Glutamatergic neuron (in vitro differentiated cells): ENCODE results near the gene NRDE2. TPM values are rescaled to one million over a fixed set of nuclear protein-coding genes. Genes with fewer than 3 reads are reported as not detected.
A peak's percentile ranks its signal among the peaks of the same experiment; 100 is the strongest.

Experiments
- DNase-seq: peaks from one replicate; pipeline ENCODE4 v3.0.0; 2022
- H3K27ac Mint-ChIP-seq: one replicate; pipeline ENCODE4 v1.8.0; 2020; ENCODE audit warnings: mild to moderate bottlenecking, mixed read lengths, inconsistent platforms; ENCODE audit not compliant: unreplicated experiment
- H3K27me3 Mint-ChIP-seq: one replicate; pipeline ENCODE4 v1.8.0; 2020; ENCODE audit warnings: mild to moderate bottlenecking, moderate library complexity, mixed read lengths, inconsistent platforms; ENCODE audit not compliant: unreplicated experiment
- H3K36me3 Mint-ChIP-seq: one replicate; pipeline ENCODE4 v1.8.0; 2020; ENCODE audit warnings: mild to moderate bottlenecking, mixed read lengths, inconsistent platforms; ENCODE audit not compliant: unreplicated experiment
- H3K4me1 Mint-ChIP-seq: one replicate; pipeline ENCODE4 v1.8.0; 2020; ENCODE audit warnings: mild to moderate bottlenecking, low read depth, mixed read lengths, inconsistent platforms; ENCODE audit not compliant: unreplicated experiment
- H3K4me3 Mint-ChIP-seq: one replicate; pipeline ENCODE4 v1.8.0; 2020; ENCODE audit warnings: mild to moderate bottlenecking, mixed read lengths, inconsistent platforms; ENCODE audit not compliant: unreplicated experiment
- H3K9me3 Mint-ChIP-seq: one replicate; pipeline ENCODE4 v1.8.0; 2020; ENCODE audit warnings: mild to moderate bottlenecking, moderate library complexity, mixed read lengths, inconsistent platforms; ENCODE audit not compliant: unreplicated experiment
- CTCF ChIP-seq: fragments of 200-600 bp; sonication (generic); IDR thresholded peaks from one replicate; pipeline ENCODE4 v1.5.0; 2021; ENCODE audit not compliant: partially characterized antibody, unreplicated experiment
- total RNA-seq: library from RNA; stranded (reverse); fragmentation: NEBNext Ultra II Directional; extraction: Animal tissue kit (Norgen Biotek cat#: 25700); gene quantifications from one replicate; pipeline ENCODE4 v1.2.1, GENCODE V29; 2021; ENCODE audit not compliant: unreplicated experiment

The NRDE2 gene
- total RNA-seq, 1 donor from 2014 or later: 22.4 TPM

DNA sequence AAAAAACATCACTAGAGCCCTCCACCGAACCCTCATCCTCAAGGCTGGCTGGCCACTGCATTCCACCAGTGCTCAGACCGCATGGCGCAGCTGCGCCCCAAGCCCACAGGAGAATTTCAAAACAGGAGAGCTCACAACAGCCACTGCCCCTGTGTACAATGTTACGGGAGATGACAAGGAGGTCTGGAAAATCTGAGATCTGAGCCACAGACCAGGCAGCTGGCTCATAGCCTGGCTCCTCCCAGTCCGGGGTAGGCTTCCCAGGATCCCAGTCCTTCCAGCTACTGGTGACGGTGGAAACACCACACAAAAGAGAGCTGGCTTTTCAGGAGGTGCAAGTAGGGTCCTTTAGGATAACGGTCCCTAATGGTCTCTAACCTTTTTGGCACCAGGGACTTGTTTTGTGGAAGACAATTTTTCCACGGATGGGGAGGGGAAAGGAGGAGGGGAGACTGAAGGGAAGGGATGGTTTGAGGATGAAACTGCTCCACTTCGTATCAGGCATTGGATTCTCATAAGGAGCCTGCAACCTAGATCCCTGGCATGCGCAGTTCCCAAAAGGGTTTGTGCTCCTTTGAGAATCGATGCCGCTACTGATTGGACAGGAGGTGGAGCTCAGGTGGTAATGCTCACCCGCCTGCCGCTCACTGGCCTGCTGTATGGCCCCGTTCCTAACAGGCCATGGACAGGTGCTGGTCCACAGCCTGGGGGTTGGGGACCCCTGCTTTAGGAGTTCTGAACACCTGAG is 23.0 kb upstream of the NRDE2 start:
- Mint-ChIP-seq H3K36me3 (no peaks in the 10 kb centered on the region), H3K27me3 (no peaks in the 10 kb centered on the region), H3K27ac (no peak overlapping the region), H3K4me1 (no peaks in the 10 kb centered on the region), H3K4me3 (no peak overlapping the region), H3K9me3 (no peaks in the 10 kb centered on the region)
- no peak for DNase-seq
- no peak for TF ChIP-seq CTCF

- no peak for DNase-seq
- no peaks in the 10 kb centered on the region for H3K9me3 Mint-ChIP-seq
- no peaks in the 10 kb centered on the region for H3K36me3 Mint-ChIP-seq
- TF ChIP-seq CTCF: no peak
- H3K4me3 Mint-ChIP-seq: no peak overlapping the region
- H3K27me3 Mint-ChIP-seq: no peaks in the 10 kb centered on the region
- peaks cover 2% of the 10 kb centered on the region for H3K4me1 Mint-ChIP-seq
- no peak overlapping the region for H3K27ac Mint-ChIP-seq
These were observed 18.0 kb upstream of the NRDE2 start for GRCh38 chr14:90349739-90350138.

GRCh38 chr14:90348270-90348669 is 16.5 kb upstream of the NRDE2 start:
- no peaks in the 10 kb centered on the region for H3K27me3 Mint-ChIP-seq
- H3K27ac Mint-ChIP-seq: no peak overlapping the region
- H3K4me3 Mint-ChIP-seq: no peak overlapping the region
- no peak for DNase-seq
- TF ChIP-seq CTCF: no peak
- H3K36me3 Mint-ChIP-seq: no peaks in the 10 kb centered on the region
- peaks cover 10% of the 10 kb centered on the region for H3K4me1 Mint-ChIP-seq
- no peaks in the 10 kb centered on the region for H3K9me3 Mint-ChIP-seq

DNA sequence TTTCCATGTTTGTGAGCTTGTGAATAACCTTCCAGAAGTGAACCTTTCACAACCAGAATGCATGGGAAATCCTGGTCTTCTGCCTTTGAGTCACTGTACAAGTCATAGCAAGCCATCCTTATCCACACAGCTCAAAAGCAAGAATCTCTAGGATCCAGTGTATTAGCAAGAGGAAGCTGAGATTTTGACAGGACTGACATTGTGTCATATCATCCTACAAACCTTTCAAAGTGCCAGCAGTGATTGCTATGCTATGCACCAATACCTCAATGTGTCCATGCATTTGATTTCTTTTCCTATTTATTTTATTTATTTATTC is 13.5 kb upstream of the NRDE2 start:
- H3K36me3 Mint-ChIP-seq: no peaks in the 10 kb centered on the region
- DNase-seq: no peak
- no peak overlapping the region for H3K4me3 Mint-ChIP-seq
- no peaks in the 10 kb centered on the region for H3K27me3 Mint-ChIP-seq
- no peaks in the 10 kb centered on the region for H3K9me3 Mint-ChIP-seq
- H3K27ac Mint-ChIP-seq: peak overlapping the region; percentile 94
- peaks cover 14% of the 10 kb centered on the region for H3K4me1 Mint-ChIP-seq
- no peak for TF ChIP-seq CTCF

DNA sequence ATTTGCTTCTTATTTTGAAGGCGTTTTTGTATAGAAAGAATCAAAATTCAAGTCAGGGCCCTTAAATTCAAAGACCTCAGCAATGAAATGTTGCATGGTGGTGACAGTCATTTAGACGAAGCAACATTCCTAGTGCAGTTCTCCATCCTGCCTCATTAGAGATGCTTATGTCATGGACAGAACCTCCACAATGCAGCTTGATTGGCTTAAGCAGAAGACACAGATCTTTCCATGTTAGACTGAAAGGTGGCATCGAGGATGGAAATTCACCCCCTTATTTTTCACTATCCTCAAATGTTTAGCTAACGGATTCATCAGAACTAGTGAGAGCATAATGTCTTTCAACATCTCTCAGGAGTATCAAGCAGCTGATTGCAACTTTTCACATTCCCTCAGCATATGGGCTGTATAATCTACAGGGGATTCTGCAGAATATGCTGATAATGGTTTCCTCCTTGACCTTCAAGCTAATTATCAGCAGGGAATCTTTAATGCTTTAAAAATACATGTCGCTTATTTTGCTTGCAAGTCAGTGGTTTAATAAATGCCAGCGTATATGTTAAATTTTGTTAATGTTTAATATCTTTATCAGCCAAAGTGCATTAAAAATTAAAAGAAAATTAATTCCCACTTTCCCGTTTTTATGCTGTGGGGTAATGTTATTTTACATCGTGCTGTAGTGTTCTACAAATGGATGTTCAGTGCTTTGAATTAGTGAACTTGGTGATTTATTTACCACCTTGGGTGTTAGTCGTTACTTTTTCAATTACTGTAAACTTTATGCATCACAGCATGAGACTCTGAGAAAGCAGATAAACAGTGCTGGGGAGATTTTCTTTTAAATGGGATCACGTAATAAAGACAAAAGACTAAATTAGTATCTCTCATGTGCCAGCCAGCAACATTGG is 12.8 kb upstream of the NRDE2 start:
- H3K27ac Mint-ChIP-seq: peak overlapping the region; percentile 94

More for the DNA sequence above, 12.8 kb upstream of the NRDE2 start:
- peaks cover 3% of the 10 kb centered on the region for H3K27me3 Mint-ChIP-seq
- no peaks in the 10 kb centered on the region for H3K36me3 Mint-ChIP-seq
- peaks cover 14% of the 10 kb centered on the region for H3K4me1 Mint-ChIP-seq
- H3K4me3 Mint-ChIP-seq: no peak overlapping the region
- H3K9me3 Mint-ChIP-seq: peaks cover 2% of the 10 kb centered on the region
- no peak for TF ChIP-seq CTCF
- DNase-seq: no peak
